HepG2 (cell line): ENCODE measurements around the gene TANGO6. TPM values are rescaled to one million over a fixed set of nuclear protein-coding genes. Genes with fewer than 3 reads are reported as not detected.

Experiments
- ATRX ChIP-seq: sonication (generic); formaldehyde crosslinking; IDR thresholded peaks from 2 replicates; pipeline ENCODE4 v1.4.0; 2020; ENCODE audit warnings: missing genetic modification reagents, borderline replicate concordance
- CSRNP1 ChIP-seq: sonication (generic); formaldehyde crosslinking; IDR thresholded peaks from 2 replicates; pipeline ENCODE4 v1.8.1; 2023; ENCODE audit warnings: mild to moderate bottlenecking, missing genetic modification reagents
- JDP2 ChIP-seq: sonication (generic); formaldehyde crosslinking; IDR thresholded peaks from 2 replicates; pipeline ENCODE4 v1.8.1; 2022; ENCODE audit warnings: missing genetic modification reagents, borderline replicate concordance
- MATR3 ChIP-seq: sonication (generic); formaldehyde crosslinking; IDR thresholded peaks from 2 replicates; pipeline ENCODE4 v1.4.0; 2020; ENCODE audit warnings: missing genetic modification reagents
- NCOR1 ChIP-seq: fragments of 200-600 bp; sonication (generic); IDR thresholded peaks from 2 replicates; pipeline ENCODE4 v1.7.0; 2017; ENCODE audit warnings: antibody characterized with exemption, low read length, borderline replicate concordance
- NFIB ChIP-seq: sonication (generic); formaldehyde crosslinking; IDR thresholded peaks from 2 replicates; pipeline ENCODE4 v1.9.0; 2021; ENCODE audit warnings: missing genetic modification reagents, mild to moderate bottlenecking, borderline replicate concordance
- REXO4 ChIP-seq: sonication (generic); formaldehyde crosslinking; IDR thresholded peaks from 2 replicates; pipeline ENCODE4 v1.8.0; 2022; ENCODE audit warnings: missing genetic modification reagents, mild to moderate bottlenecking, borderline replicate concordance
- RFX5 ChIP-seq: IDR thresholded peaks from 2 replicates; pipeline ENCODE4 v1.6.1; 2011; ENCODE audit warnings: low read depth, low read length, improper control_type of control experiment
- SIX1 ChIP-seq: sonication (generic); formaldehyde crosslinking; IDR thresholded peaks from 2 replicates; pipeline ENCODE4 v1.4.0; 2020; ENCODE audit warnings: missing genetic modification reagents, borderline replicate concordance
- STAT5B ChIP-seq: sonication (generic); formaldehyde crosslinking; IDR thresholded peaks from 2 replicates; pipeline ENCODE4 v1.4.0; 2020; ENCODE audit warnings: missing genetic modification reagents
- ZNF543 ChIP-seq: sonication (generic); formaldehyde crosslinking; IDR thresholded peaks from 2 replicates; pipeline ENCODE4 v1.4.0; 2020; ENCODE audit warnings: mild to moderate bottlenecking, missing genetic modification reagents
- ZNF576 ChIP-seq: sonication (generic); formaldehyde crosslinking; IDR thresholded peaks from 2 replicates; pipeline ENCODE4 v1.4.0; 2020; ENCODE audit warnings: mild to moderate bottlenecking, missing genetic modification reagents
- ZNF644 ChIP-seq: IDR thresholded peaks from 2 replicates; pipeline ENCODE4 v1.6.1; 2016; ENCODE audit warnings: low read depth
- ZSCAN12 ChIP-seq: sonication (generic); formaldehyde crosslinking; IDR thresholded peaks from 2 replicates; pipeline ENCODE4 v1.9.0; 2021; ENCODE audit warnings: mild to moderate bottlenecking, missing genetic modification reagents
- polyA plus RNA-seq, 8 experiments: library from polyadenylated mRNA; depleted of rRNA in 3 of 8; stranded (reverse) in 7 of 8; unstranded in 1 of 8; fragments of >200 nt; fragmentation: Illumina TruSeq in 4 of 8; extraction: Trizol in 4 of 8; gene quantifications; 2 replicates each; pipeline versions ENCODE4 v1.2.1 to v1.2.3, GENCODE V29; 2011 to 2016; ENCODE audit warnings: low read depth in 4 of 8, missing spikeins in 1 of 8, mixed read lengths in 1 of 8; ENCODE audit not compliant: insufficient read depth in 1 of 8
- total RNA-seq, 5 experiments: library from RNA; depleted of rRNA; stranded (reverse); fragments of >200 nt; fragmentation: Illumina TruSeq; extraction: Trizol; gene quantifications; 2 replicates each; pipeline ENCODE4 v1.2.3, GENCODE V29; 2016; ENCODE audit warnings: low read depth in 1 of 5
- TF ChIP-seq, protein P1 (sequence below): sonication (generic); formaldehyde crosslinking; IDR thresholded peaks from 2 replicates; pipeline ENCODE4 v1.4.0; 2020; ENCODE audit warnings: missing genetic modification reagents, borderline replicate concordance
- TF ChIP-seq, protein P2 (sequence below): sonication (generic); formaldehyde crosslinking; IDR thresholded peaks from 2 replicates; pipeline ENCODE4 v1.4.0; 2020; ENCODE audit warnings: missing genetic modification reagents, borderline replicate concordance
- TF ChIP-seq, protein P3 (sequence below): sonication (generic); formaldehyde crosslinking; IDR thresholded peaks from 2 replicates; pipeline ENCODE4 v1.4.0; 2020; ENCODE audit warnings: missing genetic modification reagents
- TF ChIP-seq, protein P4 (sequence below): sonication (generic); formaldehyde crosslinking; IDR thresholded peaks from 2 replicates; pipeline ENCODE4 v1.8.0; 2022; ENCODE audit warnings: missing genetic modification reagents, mild to moderate bottlenecking, inconsistent platforms, borderline replicate concordance

Gene TANGO6
- total and polyA plus RNA-seq, 2 of the 13 experiments (the other 11 are each of a cell fraction or from before 2014, with no cell fraction given) = 7.2 to 13.3 TPM

DNA sequence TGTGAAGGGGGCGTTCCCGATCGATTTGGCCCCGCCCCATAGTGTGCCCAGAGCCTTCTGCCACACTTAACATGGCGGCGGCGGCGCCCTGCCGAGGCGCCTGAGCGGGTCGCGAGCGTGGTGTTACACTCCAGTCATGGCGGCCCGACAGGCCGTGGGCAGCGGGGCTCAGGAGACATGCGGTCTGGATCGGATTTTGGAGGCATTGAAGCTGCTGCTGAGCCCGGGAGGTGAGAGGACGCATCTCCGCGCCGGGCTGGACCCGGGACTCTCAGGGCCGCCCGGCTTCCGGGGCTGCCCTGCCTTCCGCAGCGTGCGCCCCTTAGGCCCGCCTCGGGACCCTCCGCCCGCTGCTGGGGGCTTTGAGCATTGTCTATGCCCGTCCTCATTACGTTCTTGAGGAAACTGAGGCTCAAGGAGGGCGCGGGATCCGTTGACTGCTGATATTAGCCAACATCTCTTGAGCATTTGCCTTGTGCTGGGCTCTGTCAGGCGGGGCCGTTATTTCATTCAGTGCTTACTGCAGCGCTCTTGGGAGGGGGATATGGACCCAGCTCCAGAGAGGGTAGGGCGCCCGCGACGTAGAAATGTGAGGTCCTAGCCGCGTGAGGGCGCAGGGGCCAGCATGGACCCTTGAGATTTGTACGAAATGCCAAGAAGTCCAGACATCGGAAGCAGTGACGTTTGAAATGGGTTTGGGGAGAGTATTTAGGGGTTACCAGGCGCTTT lies at the start of gene TANGO6 (continued):
- TF ChIP-seq, protein P1, sequence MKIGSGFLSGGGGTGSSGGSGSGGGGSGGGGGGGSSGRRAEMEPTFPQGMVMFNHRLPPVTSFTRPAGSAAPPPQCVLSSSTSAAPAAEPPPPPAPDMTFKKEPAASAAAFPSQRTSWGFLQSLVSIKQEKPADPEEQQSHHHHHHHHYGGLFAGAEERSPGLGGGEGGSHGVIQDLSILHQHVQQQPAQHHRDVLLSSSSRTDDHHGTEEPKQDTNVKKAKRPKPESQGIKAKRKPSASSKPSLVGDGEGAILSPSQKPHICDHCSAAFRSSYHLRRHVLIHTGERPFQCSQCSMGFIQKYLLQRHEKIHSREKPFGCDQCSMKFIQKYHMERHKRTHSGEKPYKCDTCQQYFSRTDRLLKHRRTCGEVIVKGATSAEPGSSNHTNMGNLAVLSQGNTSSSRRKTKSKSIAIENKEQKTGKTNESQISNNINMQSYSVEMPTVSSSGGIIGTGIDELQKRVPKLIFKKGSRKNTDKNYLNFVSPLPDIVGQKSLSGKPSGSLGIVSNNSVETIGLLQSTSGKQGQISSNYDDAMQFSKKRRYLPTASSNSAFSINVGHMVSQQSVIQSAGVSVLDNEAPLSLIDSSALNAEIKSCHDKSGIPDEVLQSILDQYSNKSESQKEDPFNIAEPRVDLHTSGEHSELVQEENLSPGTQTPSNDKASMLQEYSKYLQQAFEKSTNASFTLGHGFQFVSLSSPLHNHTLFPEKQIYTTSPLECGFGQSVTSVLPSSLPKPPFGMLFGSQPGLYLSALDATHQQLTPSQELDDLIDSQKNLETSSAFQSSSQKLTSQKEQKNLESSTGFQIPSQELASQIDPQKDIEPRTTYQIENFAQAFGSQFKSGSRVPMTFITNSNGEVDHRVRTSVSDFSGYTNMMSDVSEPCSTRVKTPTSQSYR (CRISPR knock-in tag) = peak; percentile 52
- TF ChIP-seq RFX5 = no peak
- no peak for TF ChIP-seq ATRX (CRISPR knock-in tag)
- no peak for TF ChIP-seq REXO4 (CRISPR knock-in tag)
- TF ChIP-seq JDP2 = no peak
- TF ChIP-seq NCOR1 = peak; percentile 39; the same call in 1 of the 2 replicates
- TF ChIP-seq ZSCAN12 = 0 out of 2 replicates have a peak, but pooled peaks have one; percentile 37
- no peak for TF ChIP-seq MATR3 (CRISPR knock-in tag)
- no peak; the same call in none of the 2 replicates for TF ChIP-seq SIX1 (CRISPR knock-in tag)
- TF ChIP-seq NFIB (CRISPR knock-in tag) = no peak
- TF ChIP-seq, protein P2, sequence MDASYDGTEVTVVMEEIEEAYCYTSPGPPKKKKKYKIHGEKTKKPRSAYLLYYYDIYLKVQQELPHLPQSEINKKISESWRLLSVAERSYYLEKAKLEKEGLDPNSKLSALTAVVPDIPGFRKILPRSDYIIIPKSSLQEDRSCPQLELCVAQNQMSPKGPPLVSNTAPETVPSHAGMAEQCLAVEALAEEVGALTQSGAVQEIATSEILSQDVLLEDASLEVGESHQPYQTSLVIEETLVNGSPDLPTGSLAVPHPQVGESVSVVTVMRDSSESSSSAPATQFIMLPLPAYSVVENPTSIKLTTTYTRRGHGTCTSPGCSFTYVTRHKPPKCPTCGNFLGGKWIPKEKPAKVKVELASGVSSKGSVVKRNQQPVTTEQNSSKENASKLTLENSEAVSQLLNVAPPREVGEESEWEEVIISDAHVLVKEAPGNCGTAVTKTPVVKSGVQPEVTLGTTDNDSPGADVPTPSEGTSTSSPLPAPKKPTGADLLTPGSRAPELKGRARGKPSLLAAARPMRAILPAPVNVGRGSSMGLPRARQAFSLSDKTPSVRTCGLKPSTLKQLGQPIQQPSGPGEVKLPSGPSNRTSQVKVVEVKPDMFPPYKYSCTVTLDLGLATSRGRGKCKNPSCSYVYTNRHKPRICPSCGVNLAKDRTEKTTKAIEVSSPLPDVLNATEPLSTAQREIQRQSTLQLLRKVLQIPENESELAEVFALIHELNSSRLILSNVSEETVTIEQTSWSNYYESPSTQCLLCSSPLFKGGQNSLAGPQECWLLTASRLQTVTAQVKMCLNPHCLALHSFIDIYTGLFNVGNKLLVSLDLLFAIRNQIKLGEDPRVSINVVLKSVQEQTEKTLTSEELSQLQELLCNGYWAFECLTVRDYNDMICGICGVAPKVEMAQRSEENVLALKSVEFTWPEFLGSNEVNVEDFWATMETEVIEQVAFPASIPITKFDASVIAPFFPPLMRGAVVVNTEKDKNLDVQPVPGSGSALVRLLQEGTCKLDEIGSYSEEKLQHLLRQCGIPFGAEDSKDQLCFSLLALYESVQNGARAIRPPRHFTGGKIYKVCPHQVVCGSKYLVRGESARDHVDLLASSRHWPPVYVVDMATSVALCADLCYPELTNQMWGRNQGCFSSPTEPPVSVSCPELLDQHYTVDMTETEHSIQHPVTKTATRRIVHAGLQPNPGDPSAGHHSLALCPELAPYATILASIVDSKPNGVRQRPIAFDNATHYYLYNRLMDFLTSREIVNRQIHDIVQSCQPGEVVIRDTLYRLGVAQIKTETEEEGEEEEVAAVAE (CRISPR knock-in tag) = peak; percentile 56; the same call in 1 of the 2 replicates
- TF ChIP-seq STAT5B (CRISPR knock-in tag) = peak; percentile 26; the same call in 1 of the 2 replicates
- TF ChIP-seq ZNF576 (CRISPR knock-in tag) = no peak
- no peak for TF ChIP-seq ZNF644 (CRISPR knock-in tag)
- peak; percentile 92 for TF ChIP-seq ZNF543 (CRISPR knock-in tag)
- peak; percentile 90; the same call in 1 of the 2 replicates for TF ChIP-seq CSRNP1 (CRISPR knock-in tag)
- TF ChIP-seq, protein P3, sequence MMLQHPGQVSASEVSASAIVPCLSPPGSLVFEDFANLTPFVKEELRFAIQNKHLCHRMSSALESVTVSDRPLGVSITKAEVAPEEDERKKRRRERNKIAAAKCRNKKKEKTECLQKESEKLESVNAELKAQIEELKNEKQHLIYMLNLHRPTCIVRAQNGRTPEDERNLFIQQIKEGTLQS (CRISPR knock-in tag) = peak; percentile 34
- TF ChIP-seq, protein P4, sequence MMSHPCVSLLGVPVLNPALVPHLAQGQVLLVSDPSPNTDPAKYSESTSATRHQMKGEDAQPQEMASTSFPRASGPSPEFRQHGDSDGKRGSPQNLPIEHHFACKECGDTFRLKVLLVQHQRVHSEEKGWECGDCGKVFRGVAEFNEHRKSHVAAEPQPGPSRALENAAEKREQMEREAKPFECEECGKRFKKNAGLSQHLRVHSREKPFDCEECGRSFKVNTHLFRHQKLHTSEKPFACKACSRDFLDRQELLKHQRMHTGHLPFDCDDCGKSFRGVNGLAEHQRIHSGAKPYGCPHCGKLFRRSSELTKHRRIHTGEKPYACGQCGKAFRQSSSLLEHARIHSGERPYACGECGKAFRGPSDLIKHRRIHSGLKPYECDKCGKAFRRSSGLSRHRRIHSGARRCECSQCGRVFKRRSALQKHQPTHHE (CRISPR knock-in tag) = peak; percentile 65; the same call in 1 of the 2 replicates
